ENCODE data around the gene PLD4.
"Not testable (repeated sequence)": the region's sequence is repeated elsewhere in the genome, so short reads cannot be mapped to it uniquely, and the experiment has no call there.

PLD4 gene

GRCh38 chr14:104924421-104925213, at the start of gene PLD4:
TSS of gene PLD4 (plus strand) at chr14:104924879. CDS start at chr14:104927141, 2,262 bp downstream.
- DNase-seq = no peak

GRCh38 chr14:104875412-104875751, 49.3 kb upstream of the PLD4 start:
- no peak for DNase-seq

- no peak for DNase-seq
Observed at GRCh38 chr14:104875811-104876210, 48.9 kb upstream of the PLD4 start.

GRCh38 chr14:104876251-104876699, 48.4 kb upstream of the PLD4 start:
- no peak for DNase-seq

GRCh38 chr14:104877066-104877805, 47.4 kb upstream of the PLD4 start:
- DNase-seq = no peak

- no peak for DNase-seq
Observed at GRCh38 chr14:104877806-104878550, 46.7 kb upstream of the PLD4 start.

- no peak for DNase-seq
Observed at GRCh38 chr14:104878582-104878981, 46.1 kb upstream of the PLD4 start.

- no peak for DNase-seq
Observed at GRCh38 chr14:104879201-104879982, 45.3 kb upstream of the PLD4 start.

- DNase-seq = no peak
Observed at GRCh38 chr14:104879983-104880565, 44.6 kb upstream of the PLD4 start.

- DNase-seq = no peak
Observed at GRCh38 chr14:104880584-104881210, 44.0 kb upstream of the PLD4 start.

GRCh38 chr14:104881369-104881979, 43.2 kb upstream of the PLD4 start:
- DNase-seq = no peak

GRCh38 chr14:104882325-104882973, 42.2 kb upstream of the PLD4 start:
- DNase-seq = no peak

- DNase-seq = no peak
Observed at GRCh38 chr14:104882991-104883660, 41.6 kb upstream of the PLD4 start.

GRCh38 chr14:104883681-104884361, 40.9 kb upstream of the PLD4 start:
- DNase-seq = no peak

- not testable (repeated sequence) for DNase-seq
Observed at GRCh38 chr14:104884381-104884780, 40.3 kb upstream of the PLD4 start.

- no peak for DNase-seq
Observed at GRCh38 chr14:104885031-104885972, 39.4 kb upstream of the PLD4 start.

GRCh38 chr14:104885973-104886689, 38.5 kb upstream of the PLD4 start:
- no peak for DNase-seq
